Effector CD4-positive, alpha-beta T cell (primary cell): ENCODE data around the gene GNG7.

Experiments
- DNase-seq: peaks from one replicate; pipeline ENCODE4 v3.0.0-alpha.2; 2020

The GNG7 gene

GRCh38 chr19:2639999-2640398 lies 62.5 kb downstream of the GNG7 start:
- DNase-seq = no peak

DNA sequence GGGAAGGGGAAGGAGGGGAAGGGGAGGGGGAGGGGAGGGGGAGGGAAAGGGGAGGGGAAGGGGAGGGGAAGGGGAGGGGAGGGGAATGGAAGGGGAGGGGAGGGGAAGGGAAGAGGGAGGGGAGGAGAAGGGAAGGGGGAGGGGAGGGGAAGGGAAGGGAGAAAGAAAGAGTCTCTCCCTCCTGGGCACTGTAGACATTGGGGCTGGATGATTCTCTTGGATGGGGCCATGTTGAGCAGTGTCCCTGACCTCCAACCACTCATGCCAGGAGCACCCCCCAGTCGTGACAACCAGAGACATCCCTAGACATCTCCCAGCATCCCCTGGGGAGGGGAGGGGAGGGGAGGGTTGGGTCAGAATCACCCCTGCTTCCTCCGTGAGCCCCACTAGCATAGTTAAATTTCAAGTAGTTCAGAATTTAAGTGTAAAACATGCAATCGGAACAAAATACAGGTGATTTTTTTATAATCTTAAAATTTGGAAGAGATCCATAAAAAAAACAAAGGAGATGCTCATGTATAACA lies 64.0 kb downstream of the GNG7 start:
- DNase-seq = no peak

- peak; percentile 65 for DNase-seq
These were observed 65.4 kb downstream of the GNG7 start for GRCh38 chr19:2636897-2637683.

DNA sequence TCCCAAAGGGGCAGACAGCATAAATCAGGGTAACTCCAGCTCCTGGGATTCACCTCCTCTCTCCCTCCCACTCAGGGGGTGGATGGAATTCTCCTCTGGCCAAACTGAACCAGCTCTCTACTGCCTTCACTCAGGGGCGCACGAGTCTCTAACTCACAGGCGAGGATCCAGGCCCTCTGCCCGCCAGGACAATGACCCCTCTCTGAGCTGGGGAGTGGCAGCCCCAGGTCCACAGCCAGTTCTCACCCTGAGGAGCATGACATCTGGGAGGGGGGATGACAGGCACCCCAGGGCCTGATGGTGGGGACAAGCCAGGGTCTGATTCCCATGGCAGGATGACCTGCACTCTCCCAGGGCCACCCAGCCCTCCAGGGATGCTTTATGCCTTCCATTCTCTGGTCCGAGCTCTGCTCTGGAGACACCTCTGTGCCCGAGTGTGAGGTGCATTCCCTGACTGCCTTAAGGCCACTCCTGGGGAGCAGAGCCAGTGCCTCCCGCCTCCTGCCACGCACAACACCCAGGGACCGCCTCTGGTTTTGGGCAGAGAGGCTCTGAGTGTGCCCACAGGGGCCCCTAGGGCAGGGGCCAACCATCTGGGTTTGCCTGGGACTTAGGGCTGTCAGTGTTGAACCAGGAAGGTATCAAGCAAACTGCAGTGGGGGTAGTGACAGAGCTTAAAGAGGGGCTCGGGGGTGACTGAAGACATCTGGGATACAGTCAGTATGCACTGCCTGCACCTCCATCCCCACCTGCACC lies 66.2 kb downstream of the GNG7 start:
- no peak for DNase-seq

DNA sequence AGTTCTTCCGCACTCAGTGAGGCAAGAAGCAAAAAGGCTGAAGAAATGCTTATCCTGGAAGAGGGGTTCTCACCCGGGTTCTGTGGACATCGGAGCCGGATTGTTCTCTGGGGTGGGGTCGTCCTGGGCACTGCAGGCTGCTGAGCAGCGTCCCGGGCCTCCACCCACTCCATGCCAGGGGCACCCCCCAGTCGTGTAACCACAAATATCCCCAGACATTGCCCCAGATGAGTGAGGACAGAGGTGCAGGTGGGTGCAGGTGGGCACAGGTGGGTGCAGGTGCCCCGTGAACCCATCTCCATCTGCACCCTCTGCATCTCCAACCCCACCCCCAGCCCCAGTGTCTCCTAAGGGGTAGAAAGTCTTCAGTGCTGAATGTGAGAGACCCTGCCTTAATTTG lies 67.5 kb downstream of the GNG7 start:
- DNase-seq = no peak

GRCh38 chr19:2634228-2634951 lies 68.1 kb downstream of the GNG7 start:
- DNase-seq = no peak

- DNase-seq = no peak
These were observed 68.8 kb downstream of the GNG7 start for GRCh38 chr19:2633693-2634075.

DNA sequence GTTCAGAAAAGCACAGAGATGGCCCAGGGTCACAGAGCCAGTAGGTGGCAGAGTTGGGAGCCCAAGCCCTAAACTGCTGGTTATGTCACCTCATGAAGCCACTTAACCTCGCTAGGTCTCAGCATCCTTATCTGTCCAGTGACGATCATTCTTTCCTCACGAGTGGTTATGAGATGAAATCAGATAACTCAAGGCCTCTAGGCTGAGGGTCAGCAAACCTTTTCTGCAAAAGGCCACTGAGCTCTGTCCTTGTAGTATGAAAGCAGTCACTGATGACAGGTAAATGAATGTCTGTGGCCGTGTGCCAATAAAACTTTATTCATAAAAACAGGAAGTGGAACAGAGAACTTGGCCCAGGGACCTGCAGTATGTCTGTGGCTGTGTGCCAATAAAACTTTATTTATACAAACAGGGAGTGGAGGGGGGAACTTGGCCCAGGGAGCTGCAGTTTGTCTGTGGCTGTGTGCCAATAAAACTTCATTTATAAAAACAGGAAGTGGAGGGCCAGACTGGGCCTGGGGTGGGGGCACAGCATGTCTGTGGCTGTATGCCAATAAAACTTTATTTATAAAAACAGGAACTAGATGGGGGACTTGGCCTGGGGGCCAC lies 71.2 kb downstream of the GNG7 start:
- no peak for DNase-seq

DNA sequence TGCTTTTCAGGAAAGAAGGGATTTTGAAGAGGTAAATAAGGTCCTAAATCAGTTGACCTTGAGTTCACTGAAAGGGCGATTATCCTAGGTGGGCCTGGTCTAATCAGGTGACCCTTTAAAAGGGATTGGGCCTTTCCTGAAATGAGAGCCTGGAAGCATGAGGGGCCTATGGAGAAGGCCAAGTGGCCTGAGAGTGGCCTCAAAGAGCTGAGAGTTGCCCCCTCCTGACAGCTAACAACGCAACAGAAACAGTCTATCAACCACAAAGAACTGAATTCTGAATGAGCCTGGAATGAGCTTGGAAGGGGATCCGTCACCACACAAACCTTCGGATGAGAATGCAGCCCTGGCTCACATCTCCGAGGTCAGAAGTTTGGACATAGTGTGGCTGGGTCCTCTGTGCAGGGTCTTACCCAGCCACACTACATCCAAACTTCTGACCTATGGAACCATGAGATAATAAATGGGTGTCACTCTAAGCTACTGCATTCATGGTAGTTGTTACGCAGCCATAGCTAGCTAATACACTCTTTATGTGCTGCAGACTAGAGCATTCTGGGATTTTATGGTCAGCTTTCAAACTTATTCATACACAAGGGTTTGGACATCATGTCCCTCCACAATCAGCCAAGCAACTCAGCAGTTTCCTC lies 72.0 kb downstream of the GNG7 start:
- DNase-seq = no peak

- DNase-seq = no peak
These were observed 72.8 kb downstream of the GNG7 start for GRCh38 chr19:2629491-2630351.

DNA sequence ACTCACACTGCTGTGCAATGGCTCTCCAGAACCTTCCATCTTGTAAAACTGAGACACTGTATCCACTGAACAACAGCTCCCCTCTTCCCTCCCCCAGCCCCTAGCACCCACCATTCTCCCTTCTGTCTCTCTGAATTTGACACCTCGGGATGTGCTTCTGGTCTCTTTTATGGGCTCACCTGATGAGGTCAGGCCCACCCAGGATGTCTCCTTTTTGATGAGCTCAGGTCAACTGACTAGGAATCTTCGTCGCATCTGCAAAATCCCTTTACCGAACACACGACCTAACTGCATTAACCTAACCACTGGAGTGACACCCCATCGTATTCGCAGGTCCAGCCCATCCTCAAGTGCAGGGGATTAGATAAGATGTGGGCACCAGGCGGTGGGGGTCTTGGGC lies 73.9 kb downstream of the GNG7 start:
- DNase-seq = no peak

- no peak for DNase-seq
These were observed 74.6 kb downstream of the GNG7 start for GRCh38 chr19:2627855-2628254.

DNA sequence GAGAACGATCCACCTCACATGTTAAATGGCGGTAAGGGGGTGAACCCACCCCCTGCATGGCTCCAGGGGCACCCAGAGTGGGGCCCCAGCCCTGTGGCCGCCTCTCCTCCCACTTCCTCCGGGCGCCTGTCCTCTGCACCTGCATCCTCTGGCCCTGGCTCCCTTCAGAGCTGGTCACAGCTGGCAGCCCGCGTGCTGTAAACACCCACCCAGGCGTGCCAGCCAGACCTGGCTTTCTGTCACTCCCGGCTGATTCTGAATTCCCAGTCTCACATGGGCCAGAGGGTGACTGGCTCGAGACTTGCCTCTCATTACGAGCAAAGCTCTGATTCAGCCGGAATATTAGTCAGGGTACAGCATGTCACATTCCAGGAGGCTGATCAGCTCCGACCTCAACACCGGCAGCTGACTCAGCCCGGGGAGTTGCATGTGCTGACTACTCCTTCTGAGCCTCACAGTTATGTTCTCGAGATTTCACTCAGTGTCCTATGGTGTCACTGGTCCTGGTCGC lies 75.1 kb downstream of the GNG7 start:
- DNase-seq = no peak

DNA sequence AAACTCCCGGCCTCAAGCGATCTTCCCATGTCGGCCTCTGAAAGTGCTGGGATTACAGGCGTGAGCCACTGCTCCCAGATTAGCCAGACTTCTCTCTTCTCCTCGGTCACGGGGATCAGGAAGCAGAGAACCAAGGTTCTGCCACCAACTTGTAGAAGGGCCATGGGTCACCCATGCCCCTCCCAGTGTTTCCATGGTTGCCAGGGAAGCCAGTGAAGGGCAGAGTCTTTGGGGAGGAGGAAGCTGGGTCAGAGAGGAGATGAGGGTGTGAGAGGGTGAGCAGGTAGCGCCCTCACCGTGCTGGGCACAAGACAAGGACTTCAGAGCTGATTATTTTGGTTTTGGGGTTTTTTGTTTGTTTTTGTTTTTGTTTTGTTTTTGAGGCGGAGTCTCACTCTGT lies 77.1 kb downstream of the GNG7 start:
- DNase-seq = no peak

DNA sequence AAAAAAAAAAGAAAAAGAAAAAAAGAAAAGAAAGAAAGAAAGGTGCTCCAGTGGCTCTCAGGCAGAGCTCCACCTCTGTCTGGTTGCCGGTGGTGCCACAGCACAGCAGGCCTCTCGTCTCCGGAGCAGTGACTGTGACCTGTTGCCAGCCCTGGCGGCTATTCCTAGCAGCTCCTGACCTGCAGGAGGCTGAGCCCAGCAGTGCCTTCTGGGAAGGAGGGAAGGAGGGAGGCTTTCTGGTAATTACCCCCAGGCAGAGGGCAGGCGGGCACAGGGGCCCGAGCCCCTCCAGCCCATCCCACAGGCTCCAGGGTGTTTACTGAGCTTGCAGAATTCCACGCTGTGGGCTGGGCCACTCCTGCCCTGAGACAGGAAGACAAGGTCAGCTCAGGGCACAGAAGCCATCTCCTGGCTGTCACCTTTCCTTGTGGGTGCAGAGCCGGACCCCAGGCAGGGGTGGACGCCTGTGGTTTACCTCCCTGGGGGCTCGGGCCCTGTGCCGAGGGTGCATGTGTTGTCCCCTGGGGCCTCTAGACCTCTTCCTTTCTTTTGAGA lies 77.9 kb downstream of the GNG7 start:
- no peak for DNase-seq

GRCh38 chr19:2623798-2624197 lies 78.7 kb downstream of the GNG7 start:
- DNase-seq = no peak

DNA sequence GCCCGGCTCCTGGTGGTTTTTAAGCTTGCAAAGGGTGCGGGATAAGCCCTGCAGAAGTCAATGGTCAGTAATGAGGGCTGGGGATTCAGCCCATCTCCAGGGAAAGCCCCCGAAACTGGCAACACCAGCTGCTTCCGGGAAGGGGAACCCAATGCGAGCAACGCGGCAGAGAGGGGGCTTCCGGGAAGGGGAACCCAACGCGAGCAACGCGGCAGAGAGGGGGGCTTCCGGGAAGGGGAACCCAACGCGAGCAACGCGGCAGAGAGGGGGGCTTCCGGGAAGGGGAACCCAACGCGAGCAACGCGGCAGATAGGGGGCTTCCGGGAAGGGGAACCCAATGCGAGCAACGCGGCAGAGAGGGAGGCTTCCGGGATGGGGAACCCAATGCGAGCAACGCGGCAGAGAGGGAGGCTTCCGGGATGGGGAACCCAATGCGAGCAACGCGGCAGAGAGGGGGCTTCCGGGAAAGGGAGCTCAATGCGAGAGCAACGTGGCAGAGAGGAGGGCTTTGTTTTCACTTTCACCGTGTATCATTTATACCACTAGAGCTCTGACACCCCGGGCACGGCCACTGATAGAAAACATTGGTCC lies 80.0 kb downstream of the GNG7 start:
- DNase-seq = peak; percentile 31

DNA sequence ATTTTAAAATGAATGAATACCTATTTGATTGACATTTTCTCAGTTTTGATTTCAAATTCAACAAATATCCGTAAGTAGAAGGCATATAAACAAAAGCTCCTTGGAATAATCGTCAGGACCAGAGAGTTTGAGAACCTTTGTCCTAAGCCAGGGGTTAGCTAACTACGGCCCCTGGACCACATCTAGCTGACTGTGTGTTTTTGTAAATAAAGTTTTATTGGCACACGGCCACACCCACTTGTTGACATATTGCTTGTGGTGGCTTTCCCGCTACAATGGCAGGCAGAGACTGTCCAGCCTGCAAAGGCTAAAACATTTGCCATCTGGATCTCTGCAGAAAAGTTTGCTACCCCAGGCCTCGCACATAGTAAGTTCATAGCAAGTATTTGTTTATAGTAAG lies 83.4 kb downstream of the GNG7 start:
- DNase-seq = no peak

GRCh38 chr19:2618611-2619010 lies 83.9 kb downstream of the GNG7 start:
- DNase-seq = peak; percentile 54

DNA sequence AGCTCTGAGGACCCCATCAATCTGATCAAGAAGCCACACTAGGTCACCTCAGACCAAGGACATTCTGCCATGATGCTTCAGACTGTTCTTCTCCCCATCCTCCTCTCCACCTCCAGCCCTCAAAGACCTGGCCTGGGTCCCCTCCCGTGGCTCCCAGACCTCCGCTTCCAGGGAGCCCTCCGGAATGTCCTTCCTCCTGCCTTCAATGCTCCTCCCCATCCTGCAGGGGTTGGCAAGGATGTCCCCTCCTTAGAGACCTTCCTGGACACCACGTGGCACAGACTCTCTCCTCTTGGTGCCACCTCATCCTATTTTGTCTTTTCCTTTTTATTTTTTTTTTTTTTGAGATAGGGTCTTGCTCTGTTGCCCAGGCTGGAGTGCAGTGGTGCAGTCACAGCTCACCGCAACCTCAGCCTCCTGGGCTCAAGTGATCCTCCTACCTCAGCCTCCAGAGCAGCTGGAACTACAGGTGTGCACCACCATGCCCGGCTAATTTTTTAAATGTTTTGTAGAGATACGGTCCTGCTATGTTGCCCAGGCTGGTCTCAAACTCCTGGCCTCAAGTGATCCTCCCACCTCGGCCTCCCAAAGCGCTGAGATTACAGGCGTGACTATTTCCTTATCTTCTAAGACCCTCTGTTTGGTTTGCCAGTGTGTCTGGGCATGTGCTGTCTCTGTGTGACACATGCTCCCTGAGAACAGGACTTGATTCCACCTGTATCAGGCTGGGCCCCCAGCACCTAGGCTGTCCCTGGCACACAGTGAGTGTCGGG lies 84.9 kb downstream of the GNG7 start:
- no peak for DNase-seq
